ENCODE data around the gene PDXK. TPM values are rescaled to one million over a fixed set of nuclear protein-coding genes. Genes with fewer than 3 reads are reported as not detected.

PDXK gene
- polyA plus RNA-seq, 4 donors, result 65.4 to 105 (median 67.6) TPM

DNA sequence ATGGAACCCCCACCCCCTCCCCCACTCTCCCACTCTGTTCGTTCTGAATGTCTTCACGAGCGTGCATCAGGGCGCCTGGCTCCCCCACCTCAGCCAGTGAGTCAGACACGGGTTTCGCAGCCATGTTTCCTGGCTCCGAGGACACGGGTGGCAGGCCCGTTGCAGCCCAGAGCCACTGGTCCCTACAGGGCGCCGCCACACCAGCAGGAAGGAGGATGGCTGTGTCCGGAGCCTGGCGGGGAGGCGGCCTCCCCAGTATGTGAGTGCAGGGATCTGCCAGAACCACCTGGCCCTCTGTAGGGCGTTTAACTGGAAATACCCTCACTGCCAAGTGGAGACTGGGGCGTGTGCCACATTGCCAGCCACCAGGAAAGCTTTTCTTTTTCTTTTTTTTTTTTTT is 38.7 kb downstream of the PDXK start:
- Histone ChIP-seq H3K36me3 (ENCODE audit: control insufficient read depth in 3 of 3, insufficient read depth in 2 of 3, low read depth in 1 of 3, low read length in 3 of 3) (peaks cover 11 to 96% (median 22%) of the 10 kb centered on the region in 3 donors), H3K9me3 (ENCODE audit: control insufficient read depth in 2 of 2, insufficient read depth in 1 of 2, low read depth in 1 of 2, low read length in 1 of 2) (peaks cover 0 to under 1% of the 10 kb centered on the region in 2 donors), H3K27ac (ENCODE audit: low read depth in 1 of 3, low read length in 2 of 3) (peak overlapping the region in 1 of 3 donors; percentile 69), H3K4me3 (ENCODE audit: low read depth in 1 of 3, low read length in 3 of 3) (no peak overlapping the region), H3K27me3 (ENCODE audit: control insufficient read depth in 3 of 3, insufficient read depth in 3 of 3, low read length in 3 of 3) (no peaks in the 10 kb centered on the region), H3K4me1 (ENCODE audit: control insufficient read depth in 3 of 3, insufficient read depth in 2 of 3, low read depth in 1 of 3, low read length in 2 of 3) (no peaks in the 10 kb centered on the region)
- WGBS, 3 donors, result 78 to 84% (median 79%) methylated on average over 16 of the region's 16 CpGs
- DNase-seq (no peak), FAIRE-seq (no peak)

DNA sequence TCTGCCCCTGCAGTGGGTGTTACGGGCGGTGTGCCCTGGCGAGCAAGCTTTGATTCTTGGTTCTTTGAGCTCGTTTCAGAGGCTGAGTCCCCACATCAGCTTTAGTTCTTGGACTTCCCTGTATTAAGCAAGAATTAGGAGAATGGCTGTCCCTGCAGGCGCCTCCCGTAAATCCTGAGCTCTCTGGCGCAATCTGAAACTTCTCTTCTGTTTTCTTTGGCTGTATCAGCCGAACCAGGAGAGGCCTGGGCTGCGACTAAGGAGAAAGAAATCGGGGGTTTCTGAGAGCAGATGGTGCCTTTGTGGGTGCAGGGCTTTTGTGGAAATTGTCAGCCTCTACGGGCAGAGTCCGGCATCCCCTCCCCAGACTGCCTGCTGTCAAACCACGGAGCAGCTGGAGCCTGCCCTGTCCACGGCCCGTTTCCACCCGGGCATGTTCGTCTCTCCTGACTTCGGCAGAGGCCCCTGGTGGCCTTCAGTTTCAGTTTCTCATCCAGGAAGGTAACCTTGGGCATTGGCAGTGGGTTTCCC is 39.2 kb downstream of the PDXK start:
- Histone ChIP-seq H3K4me1 (ENCODE audit: control insufficient read depth in 3 of 3, insufficient read depth in 2 of 3, low read depth in 1 of 3, low read length in 2 of 3) (no peaks in the 10 kb centered on the region), H3K36me3 (ENCODE audit: control insufficient read depth in 3 of 3, insufficient read depth in 2 of 3, low read depth in 1 of 3, low read length in 3 of 3) (peaks cover 13 to 96% (median 17%) of the 10 kb centered on the region in 3 donors), H3K27ac (ENCODE audit: low read depth in 1 of 3, low read length in 2 of 3) (peak overlapping the region in 1 of 3 donors; percentile 70), H3K9me3 (ENCODE audit: control insufficient read depth in 2 of 2, insufficient read depth in 1 of 2, low read depth in 1 of 2, low read length in 1 of 2) (peaks cover 0 to 3% of the 10 kb centered on the region in 2 donors), H3K27me3 (ENCODE audit: control insufficient read depth in 3 of 3, insufficient read depth in 3 of 3, low read length in 3 of 3) (no peaks in the 10 kb centered on the region), H3K4me3 (ENCODE audit: low read depth in 1 of 3, low read length in 3 of 3) (no peak overlapping the region)
- 33 to 52% (median 43%) methylated on average over 18 of the region's 18 CpGs for WGBS, 3 donors
- DNase-seq, result peak in 1 of 2 donors; percentile 25
- FAIRE-seq, result no peak

DNA sequence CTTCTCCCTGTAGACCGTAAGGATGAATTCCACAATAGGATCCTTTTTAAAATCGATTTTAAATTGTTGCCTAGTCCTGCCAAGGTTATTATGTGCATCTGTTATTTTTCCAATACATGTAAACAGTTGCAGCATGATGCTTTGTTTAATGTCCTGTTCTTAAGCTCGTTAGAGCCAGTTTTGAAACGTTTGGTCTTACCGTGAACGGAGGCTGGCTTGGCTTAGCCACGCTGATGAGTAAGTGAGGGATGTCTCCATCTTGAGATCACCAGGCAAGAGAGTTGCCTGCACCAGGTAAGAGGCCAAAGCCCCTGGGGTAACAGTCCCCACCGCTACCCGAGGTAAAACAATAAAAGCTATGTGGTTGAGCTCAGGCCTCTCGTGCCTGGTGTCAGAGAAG is 39.9 kb downstream of the PDXK start:
- Histone ChIP-seq H3K27ac (ENCODE audit: low read depth in 1 of 3, low read length in 2 of 3) (no peak overlapping the region), H3K9me3 (ENCODE audit: control insufficient read depth in 2 of 2, insufficient read depth in 1 of 2, low read depth in 1 of 2, low read length in 1 of 2) (peaks cover 0 to 3% of the 10 kb centered on the region in 2 donors), H3K27me3 (ENCODE audit: control insufficient read depth in 3 of 3, insufficient read depth in 3 of 3, low read length in 3 of 3) (no peaks in the 10 kb centered on the region), H3K36me3 (ENCODE audit: control insufficient read depth in 3 of 3, insufficient read depth in 2 of 3, low read depth in 1 of 3, low read length in 3 of 3) (peaks cover 13 to 94% (median 17%) of the 10 kb centered on the region in 3 donors), H3K4me1 (ENCODE audit: control insufficient read depth in 3 of 3, insufficient read depth in 2 of 3, low read depth in 1 of 3, low read length in 2 of 3) (no peaks in the 10 kb centered on the region), H3K4me3 (ENCODE audit: low read depth in 1 of 3, low read length in 3 of 3) (no peak overlapping the region)
- 75 to 83% (median 77%) methylated on average over 10 of the region's 10 CpGs for WGBS, 3 donors
- DNase-seq (no peak), FAIRE-seq (no peak)

DNA sequence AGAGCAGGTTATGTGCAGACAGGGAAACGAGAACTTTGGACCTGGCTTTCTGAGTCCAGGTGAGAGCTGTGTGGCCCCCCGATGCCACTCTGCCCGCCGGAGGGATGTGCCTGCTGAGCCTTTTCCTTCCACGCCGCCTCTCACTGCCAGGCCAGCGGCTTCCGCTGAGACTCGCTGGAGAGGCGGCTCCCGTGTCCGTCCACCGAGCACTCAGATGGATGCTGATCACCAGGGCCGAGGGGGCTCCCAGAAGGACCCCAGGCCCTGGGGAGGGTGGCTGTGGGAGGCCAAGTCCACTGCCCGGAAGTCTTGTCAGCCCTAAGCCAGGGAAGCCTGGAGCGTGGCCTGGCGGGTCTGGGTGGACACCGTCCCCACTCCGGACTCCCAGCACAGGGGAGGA is 40.7 kb downstream of the PDXK start:
- no peaks in the 10 kb centered on the region for H3K27me3 ChIP-seq (ENCODE audit: control insufficient read depth in 3 of 3, insufficient read depth in 3 of 3, low read length in 3 of 3)
- H3K4me3 ChIP-seq (ENCODE audit: low read depth in 1 of 3, low read length in 3 of 3), result no peak overlapping the region
- H3K9me3 ChIP-seq (ENCODE audit: control insufficient read depth in 2 of 2, insufficient read depth in 1 of 2, low read depth in 1 of 2, low read length in 1 of 2), result peaks cover 0 to 3% of the 10 kb centered on the region in 2 donors
- DNase-seq (no peak), FAIRE-seq (no peak)
- H3K27ac ChIP-seq (ENCODE audit: low read depth in 1 of 3, low read length in 2 of 3), result no peak overlapping the region
- peaks cover 13 to 94% (median 17%) of the 10 kb centered on the region in 3 donors for H3K36me3 ChIP-seq (ENCODE audit: control insufficient read depth in 3 of 3, insufficient read depth in 2 of 3, low read depth in 1 of 3, low read length in 3 of 3)
- no peaks in the 10 kb centered on the region for H3K4me1 ChIP-seq (ENCODE audit: control insufficient read depth in 3 of 3, insufficient read depth in 2 of 3, low read depth in 1 of 3, low read length in 2 of 3)
- WGBS, 3 donors, result 92 to 95% (median 92%) methylated on average over 19 of the region's 19 CpGs

DNA sequence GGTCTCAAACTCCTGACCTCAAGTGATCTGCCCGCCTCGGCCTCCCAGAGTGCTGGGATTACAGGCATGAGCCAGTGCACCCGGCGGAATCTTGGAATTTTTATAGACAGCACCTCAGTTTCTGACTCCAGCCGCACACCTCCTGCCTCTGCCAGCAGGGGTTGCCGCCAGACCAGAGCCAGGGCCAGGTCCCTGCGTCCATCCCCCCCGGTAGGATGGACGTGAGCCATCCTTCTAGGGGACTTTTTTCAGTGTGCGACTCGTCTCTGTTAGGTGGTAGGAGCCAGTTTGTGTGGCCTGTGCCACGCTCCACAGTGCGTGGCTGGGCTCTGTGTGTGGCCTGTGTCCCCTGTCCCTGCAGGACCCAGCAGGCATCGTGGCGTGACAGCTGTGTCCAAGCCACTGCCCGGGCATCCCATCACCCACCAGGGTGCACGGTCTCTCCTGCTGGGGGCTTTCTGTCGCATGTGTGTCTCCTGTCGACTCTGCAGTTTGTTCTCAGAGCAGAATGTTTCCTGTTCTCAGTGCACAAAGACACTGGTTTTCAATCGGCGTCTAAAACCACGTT is 41.5 kb downstream of the PDXK start:
- Histone ChIP-seq H3K27ac (ENCODE audit: low read depth in 1 of 3, low read length in 2 of 3) (no peak overlapping the region), H3K9me3 (ENCODE audit: control insufficient read depth in 2 of 2, insufficient read depth in 1 of 2, low read depth in 1 of 2, low read length in 1 of 2) (peaks cover 0 to 3% of the 10 kb centered on the region in 2 donors), H3K4me1 (ENCODE audit: control insufficient read depth in 3 of 3, insufficient read depth in 2 of 3, low read depth in 1 of 3, low read length in 2 of 3) (no peaks in the 10 kb centered on the region), H3K4me3 (ENCODE audit: low read depth in 1 of 3, low read length in 3 of 3) (no peak overlapping the region), H3K27me3 (ENCODE audit: control insufficient read depth in 3 of 3, insufficient read depth in 3 of 3, low read length in 3 of 3) (no peaks in the 10 kb centered on the region), H3K36me3 (ENCODE audit: control insufficient read depth in 3 of 3, insufficient read depth in 2 of 3, low read depth in 1 of 3, low read length in 3 of 3) (peaks cover 10 to 87% (median 16%) of the 10 kb centered on the region in 3 donors)
- FAIRE-seq, result no peak
- 87 to 91% (median 91%) methylated on average over 22 of the region's 22 CpGs for WGBS, 3 donors
- DNase-seq, result no peak

DNA sequence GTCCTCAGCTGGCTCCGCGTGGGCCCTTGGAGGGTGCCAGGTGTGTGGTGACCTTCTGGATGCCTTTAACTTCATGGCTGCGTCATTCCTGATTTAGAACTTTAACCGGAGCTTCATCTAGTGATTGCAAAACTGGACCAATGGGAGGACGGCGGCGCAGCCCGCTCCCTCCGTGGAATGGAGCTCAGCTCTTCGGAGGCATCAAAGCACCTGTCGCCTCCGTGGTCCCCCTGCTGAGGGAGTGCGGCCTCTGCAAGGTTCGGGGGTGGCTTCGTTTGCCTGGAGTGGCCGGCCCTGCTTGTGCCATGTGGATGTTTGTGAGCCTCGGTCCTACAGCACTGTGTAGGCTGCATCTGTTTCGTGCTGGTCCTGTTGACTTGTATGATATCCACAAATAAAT is 43.0 kb downstream of the PDXK start:
- Histone ChIP-seq H3K27me3 (ENCODE audit: control insufficient read depth in 3 of 3, insufficient read depth in 3 of 3, low read length in 3 of 3) (no peaks in the 10 kb centered on the region), H3K36me3 (ENCODE audit: control insufficient read depth in 3 of 3, insufficient read depth in 2 of 3, low read depth in 1 of 3, low read length in 3 of 3) (peaks cover 6 to 73% (median 10%) of the 10 kb centered on the region in 3 donors), H3K9me3 (ENCODE audit: control insufficient read depth in 2 of 2, insufficient read depth in 1 of 2, low read depth in 1 of 2, low read length in 1 of 2) (peaks cover 0 to 3% of the 10 kb centered on the region in 2 donors), H3K4me1 (ENCODE audit: control insufficient read depth in 3 of 3, insufficient read depth in 2 of 3, low read depth in 1 of 3, low read length in 2 of 3) (peaks cover 0 to 4% (median 0%) of the 10 kb centered on the region in 3 donors), H3K4me3 (ENCODE audit: low read depth in 1 of 3, low read length in 3 of 3) (no peak overlapping the region), H3K27ac (ENCODE audit: low read depth in 1 of 3, low read length in 2 of 3) (no peak overlapping the region)
- FAIRE-seq (no peak), DNase-seq (no peak)
- 95 to 96% (median 95%) methylated on average over 18 of the region's 18 CpGs for WGBS, 3 donors

DNA sequence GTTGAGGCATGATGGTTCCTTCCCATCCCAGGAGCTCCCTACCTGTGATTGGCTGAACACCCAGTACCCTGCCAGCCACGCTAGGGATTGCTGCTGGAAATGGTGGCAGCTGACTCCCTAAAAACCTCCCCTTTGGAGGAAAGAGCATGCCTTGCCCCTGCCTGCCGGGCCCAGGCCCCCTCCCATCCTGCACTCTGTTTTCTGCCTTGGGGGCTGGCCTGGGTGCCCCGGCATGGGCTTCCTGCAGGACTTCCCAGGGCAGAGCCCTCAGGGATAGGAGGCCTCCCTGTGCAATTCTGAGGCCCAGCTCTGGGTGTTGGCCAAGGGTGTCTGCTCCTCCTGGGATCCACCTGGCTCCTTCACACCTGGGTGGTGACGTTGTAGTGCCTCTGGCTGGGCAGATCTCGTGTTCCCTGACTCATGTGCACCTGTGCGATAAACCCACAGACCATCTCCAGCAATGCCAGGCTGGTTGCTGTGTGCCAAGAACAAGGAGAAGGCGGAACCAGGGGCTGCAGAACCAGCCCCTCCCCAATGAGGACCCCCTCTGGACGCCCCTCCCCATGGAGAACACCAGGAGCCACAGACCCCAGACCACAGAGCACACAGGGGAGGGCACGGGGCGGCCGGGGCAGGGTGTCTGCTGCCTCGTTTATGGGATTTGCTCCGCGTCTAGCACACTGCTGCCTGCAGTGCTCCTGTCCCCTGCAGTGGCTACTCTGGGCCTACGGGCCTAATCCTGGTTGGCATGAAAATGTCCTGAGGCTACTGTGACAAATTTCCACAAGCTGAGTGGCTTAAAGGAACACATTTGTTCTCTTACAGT is 43.6 kb downstream of the PDXK start:
- Histone ChIP-seq H3K9me3 (ENCODE audit: control insufficient read depth in 2 of 2, insufficient read depth in 1 of 2, low read depth in 1 of 2, low read length in 1 of 2) (peaks cover 0 to 3% of the 10 kb centered on the region in 2 donors), H3K36me3 (ENCODE audit: control insufficient read depth in 3 of 3, insufficient read depth in 2 of 3, low read depth in 1 of 3, low read length in 3 of 3) (peaks cover 4 to 67% (median 10%) of the 10 kb centered on the region in 3 donors), H3K27me3 (ENCODE audit: control insufficient read depth in 3 of 3, insufficient read depth in 3 of 3, low read length in 3 of 3) (no peaks in the 10 kb centered on the region), H3K27ac (ENCODE audit: low read depth in 1 of 3, low read length in 2 of 3) (no peak overlapping the region), H3K4me3 (ENCODE audit: low read depth in 1 of 3, low read length in 3 of 3) (no peak overlapping the region), H3K4me1 (ENCODE audit: control insufficient read depth in 3 of 3, insufficient read depth in 2 of 3, low read depth in 1 of 3, low read length in 2 of 3) (peaks cover 0 to 11% (median 0%) of the 10 kb centered on the region in 3 donors)
- no peak for FAIRE-seq
- DNase-seq, result no peak
- WGBS, 3 donors, result 77 to 90% (median 81%) methylated on average over 14 to 15 of the region's 15 CpGs

DNA sequence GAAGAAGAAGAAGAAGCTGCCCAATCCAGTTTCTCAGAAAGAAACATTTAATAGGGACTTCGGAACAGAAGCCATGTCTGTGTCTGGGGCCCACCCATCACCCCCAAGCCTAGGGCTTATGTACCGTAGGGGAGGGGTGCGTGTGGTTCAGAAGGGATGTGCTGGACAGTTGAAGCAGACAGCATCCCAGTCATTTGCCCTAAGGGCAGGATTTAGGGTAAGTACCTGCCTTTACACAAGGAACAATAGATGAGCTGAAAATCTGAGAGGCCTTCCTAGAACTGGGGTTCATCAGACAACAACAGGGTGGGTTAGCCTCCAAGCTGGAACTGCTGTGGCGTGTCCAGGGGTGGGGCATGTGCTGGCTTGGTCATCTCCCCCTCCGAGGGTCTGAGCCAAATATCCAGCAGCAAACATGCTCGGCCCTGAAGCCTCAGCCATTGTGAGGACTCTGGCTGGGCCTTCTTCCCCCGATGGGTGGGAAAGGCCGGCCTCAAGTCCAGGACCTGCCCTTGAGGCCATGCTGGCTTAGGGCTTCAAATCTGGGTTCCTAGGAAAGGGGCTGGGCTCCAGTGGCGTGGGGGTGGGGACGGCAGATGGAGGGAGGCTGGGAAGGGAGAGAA is 45.1 kb downstream of the PDXK start:
- Histone ChIP-seq H3K27me3 (ENCODE audit: control insufficient read depth in 3 of 3, insufficient read depth in 3 of 3, low read length in 3 of 3) (no peaks in the 10 kb centered on the region), H3K36me3 (ENCODE audit: control insufficient read depth in 3 of 3, insufficient read depth in 2 of 3, low read depth in 1 of 3, low read length in 3 of 3) (peaks cover 1 to 54% (median 8%) of the 10 kb centered on the region in 3 donors), H3K4me3 (ENCODE audit: low read depth in 1 of 3, low read length in 3 of 3) (no peak overlapping the region), H3K9me3 (ENCODE audit: control insufficient read depth in 2 of 2, insufficient read depth in 1 of 2, low read depth in 1 of 2, low read length in 1 of 2) (peaks cover 0 to 3% of the 10 kb centered on the region in 2 donors), H3K27ac (ENCODE audit: low read depth in 1 of 3, low read length in 2 of 3) (no peak overlapping the region), H3K4me1 (ENCODE audit: control insufficient read depth in 3 of 3, insufficient read depth in 2 of 3, low read depth in 1 of 3, low read length in 2 of 3) (peaks cover 0 to 25% (median 0%) of the 10 kb centered on the region in 3 donors)
- no peak for FAIRE-seq
- WGBS, 3 donors, result 86 to 95% (median 94%) methylated on average over 8 to 10 of the region's 10 CpGs
- DNase-seq, result no peak
